Measurements from ENCODE around the gene EXOSC5.
"Not testable (repeated sequence)": the region's sequence is repeated elsewhere in the genome, so short reads cannot be mapped to it uniquely, and the experiment has no call there.

EXOSC5 gene

DNA sequence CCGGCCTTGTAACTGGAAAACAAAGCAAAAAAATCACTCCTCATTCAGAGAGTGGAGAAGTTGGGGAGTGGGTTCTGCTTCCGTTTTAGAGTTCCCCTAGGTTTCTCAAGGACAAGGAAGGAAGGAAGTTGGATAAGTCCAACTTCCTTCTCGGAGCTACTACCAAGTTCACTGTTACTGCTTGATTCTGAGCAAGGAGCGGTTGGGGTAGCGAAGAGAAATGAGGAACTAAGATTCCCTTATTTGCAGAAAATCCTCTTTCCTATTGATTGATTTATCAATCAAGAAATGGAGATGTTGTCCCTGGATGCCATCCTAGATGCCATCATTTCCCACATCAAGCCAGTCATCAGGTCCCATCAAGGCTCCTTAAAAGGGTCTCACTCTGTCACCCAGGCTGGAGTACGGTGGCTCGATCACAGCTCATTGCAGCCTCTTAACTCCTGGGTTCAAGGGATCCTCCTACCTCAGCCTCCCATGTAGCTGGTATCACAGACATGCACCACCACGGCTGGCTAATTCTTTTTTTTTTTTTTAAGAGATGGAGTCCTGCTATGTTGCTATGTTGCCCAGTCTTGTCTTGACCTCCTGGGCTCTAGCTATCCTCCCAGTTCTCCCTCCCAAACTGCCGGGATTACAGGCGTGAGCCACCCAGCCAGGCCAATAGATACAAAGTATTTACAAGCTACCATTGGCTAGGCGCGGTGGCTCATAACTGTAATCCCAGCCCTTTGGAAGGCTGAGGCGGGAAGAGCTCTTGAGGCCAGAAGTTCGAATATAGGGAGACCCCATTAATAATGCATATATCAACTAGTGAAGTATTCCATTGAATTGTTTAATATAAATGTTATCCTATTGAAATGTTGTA, 32.4 kb downstream of the EXOSC5 start:
- DNase-seq = no peak

DNA sequence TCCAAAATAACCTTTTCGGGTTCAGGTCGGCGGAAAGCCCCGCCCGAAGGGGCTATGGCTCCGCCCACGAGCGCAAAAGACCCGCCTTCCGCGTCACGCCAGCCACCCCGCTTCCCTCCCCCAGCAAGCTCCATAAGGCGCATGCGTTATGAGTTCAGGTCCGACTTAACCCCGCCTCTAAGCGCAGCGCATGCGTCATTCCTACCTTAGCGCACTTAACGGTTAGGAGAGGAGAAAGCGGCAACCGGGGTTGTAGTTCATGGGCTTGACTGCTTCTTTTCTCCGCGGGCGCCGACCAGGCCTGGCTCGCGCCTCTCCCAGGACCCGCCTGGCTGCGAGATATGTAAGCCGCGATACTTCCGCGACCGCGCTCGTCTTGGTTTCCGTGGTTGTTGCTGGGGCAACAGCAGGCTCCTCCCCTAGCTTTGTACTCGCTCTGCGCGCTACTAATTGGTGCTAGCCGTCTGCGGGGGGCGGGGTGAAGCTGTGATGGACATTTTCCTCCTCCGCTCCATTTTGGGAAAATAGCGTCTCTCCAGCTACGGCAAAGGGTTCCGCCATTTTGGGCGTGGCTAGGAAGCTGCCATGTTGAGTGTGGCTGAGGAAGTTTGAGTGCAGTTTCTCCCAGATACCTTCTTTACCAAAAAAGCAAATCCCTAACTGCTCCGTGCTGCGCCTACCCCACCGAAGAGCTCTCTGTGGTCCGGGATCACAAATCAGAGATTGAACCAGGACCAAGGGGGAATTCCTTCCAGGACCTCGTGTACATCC, 33.2 kb downstream of the EXOSC5 start, which contains the start of gene B9D2:
Gene B9D2 (minus strand): TSS at position 397 of the 771 bp plus-strand sequence. CDS start 630 bp downstream, outside the sequence.
- peak; percentile 98 for DNase-seq

DNA sequence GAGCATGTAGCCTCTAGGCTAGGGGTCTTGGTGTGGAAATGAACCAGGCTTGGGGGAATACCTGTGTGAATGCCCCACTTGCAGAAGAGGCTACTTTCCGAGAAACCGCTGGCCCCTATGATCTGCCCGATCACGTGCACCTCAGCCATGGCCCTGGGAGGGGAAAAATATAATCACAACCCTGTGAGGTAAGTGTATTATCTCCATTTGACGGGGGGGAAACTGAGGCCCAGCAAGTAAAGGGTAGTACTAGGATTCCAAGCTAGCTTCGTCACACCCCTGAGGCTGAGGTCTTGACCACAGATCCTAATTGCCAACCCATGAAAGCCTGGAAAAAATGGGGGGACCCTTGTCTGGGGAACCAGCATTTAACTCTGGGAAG, 33.8 kb downstream of the EXOSC5 start:
- DNase-seq = no peak

DNA sequence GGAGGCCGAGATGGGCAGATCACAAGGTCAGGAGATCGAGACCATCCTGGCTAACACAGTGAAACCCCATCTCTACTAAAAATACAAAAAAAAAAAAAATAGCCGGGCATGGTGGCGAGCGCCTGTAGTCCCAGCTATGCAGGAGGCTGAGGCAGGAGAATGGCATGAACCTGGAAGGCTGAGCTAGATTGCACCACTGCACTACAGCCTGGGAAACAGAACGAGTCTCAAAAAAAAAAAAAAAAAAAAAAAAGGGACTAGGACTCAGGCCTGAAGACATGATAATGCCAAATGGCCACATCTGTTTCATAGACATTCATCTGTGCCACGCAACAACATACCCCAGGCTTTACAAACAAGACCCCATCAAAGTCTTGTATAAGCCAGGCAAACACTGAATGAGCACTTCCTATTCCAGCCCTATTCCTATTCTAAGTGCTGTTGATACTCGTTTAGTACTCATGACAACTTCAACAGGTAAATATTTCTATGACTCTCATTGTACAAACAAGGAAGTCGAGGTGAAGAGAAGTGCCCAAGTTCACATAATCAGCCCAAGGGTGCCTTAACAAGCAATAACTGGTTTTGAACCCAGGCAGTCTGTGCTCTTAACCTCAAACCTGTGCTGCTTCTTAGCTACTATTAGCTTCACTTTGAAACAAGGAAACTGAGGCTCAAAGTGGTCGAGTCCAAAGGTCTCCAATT, 34.9 kb downstream of the EXOSC5 start:
- DNase-seq = no peak

- DNase-seq = no peak
These were observed 37.4 kb downstream of the EXOSC5 start for GRCh38 chr19:41359741-41360140.

DNA sequence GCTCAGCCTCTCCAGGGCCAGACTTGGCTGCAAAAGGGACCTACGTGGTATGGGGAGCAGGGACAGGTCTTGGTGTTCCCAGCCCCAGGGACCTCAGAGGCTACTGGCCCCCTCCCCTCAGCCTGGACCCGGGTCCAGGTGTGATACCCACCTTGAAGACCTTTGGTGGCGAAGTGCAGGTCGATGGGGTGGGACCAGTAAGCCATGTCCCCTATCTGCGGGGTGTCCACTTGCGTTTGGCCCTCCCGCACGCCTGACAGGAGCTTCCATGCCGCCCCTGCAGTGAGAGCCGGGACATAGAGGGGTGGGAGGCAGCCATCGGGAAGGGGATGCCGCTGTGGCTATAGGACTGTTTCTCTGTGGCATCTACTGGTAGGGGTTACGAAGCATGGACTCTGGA, 39.4 kb downstream of the EXOSC5 start:
- no peak for DNase-seq

DNA sequence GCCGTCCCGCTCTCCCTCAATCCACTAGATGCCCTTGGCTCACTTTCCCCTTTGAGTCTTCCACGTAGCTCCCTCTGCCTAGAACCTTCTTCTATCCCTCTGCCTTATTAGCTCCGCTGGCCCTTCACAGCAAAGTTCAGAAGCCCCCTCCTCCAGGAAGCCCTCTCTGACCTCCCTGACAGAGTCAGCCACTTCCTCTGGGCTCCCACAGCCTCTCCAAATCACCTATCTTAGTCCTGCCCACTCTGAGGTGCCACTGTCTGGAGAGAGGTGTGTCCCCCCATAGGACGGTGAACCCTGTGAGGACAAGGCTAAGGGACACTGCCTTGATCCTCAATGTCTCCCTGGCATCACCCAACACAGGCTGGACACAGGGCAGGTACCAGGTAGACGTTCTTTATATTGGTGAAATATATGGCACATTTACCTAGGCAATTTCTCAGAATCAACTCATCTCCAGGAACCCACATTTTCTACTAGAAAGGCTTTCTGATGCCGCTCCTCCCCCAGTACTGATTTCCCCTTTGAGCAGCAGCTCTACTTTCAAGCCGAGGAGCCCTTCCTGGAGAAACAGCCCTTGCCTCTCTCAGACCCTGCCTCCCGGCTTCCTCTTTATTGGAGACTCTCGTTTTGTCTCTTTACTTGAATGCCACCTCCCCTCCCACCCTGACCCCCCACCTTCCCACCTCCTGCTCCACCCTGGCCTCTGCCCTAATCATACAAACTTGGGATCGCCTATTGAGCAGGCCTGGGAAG, 40.0 kb downstream of the EXOSC5 start:
- DNase-seq = no peak

DNA sequence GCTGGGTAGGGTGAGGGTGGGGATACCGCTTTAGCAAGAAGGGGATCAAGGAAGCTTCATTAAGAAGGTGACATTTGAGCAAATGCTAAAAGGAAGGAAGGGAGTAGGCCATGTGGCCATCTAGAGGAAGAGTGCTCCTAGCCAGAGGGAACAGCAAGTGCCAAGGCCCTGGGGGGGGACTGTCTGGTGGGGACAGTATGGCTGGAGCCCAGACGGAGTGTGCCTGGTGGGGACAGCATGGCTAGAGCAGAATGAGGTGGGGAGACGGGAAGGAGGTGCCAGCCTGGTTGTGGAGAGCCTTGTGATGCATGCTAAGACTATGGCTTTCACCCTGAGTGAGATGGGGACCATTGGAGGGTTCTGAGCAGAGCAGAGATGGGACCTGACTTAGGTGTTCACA, 41.4 kb downstream of the EXOSC5 start:
- no peak for DNase-seq

- no peak for DNase-seq
These were observed 42.1 kb downstream of the EXOSC5 start for GRCh38 chr19:41355035-41355434.

DNA sequence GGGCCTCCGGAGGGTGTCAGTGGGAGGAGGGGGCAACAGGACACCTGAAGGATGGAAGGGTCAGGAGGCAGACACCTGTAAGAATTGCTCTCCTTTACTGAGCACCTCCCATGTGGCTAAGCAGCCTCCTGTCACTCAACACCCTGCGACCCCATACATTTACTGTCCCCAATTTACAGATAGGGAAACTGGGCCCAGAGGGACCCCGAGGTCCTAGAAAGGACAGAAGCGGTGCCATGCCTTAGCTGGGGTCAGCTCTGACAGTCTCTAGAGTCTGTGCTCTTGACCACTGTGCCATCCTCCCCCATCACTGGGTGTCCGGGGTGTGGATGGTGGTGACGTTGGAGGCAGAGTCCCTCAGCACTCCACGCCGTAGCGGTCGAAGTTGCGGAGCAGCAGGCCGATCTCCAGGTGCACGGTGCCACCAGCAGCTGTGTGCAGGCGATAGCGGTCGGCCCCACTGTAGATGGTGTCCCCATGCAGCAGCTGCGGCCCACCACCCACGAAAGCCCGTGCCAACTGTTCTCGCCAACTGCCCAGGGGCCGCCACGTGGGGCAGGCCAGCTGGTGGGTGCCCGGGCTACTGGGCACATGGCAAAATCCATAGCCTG, 42.7 kb downstream of the EXOSC5 start:
- DNase-seq = no peak

DNA sequence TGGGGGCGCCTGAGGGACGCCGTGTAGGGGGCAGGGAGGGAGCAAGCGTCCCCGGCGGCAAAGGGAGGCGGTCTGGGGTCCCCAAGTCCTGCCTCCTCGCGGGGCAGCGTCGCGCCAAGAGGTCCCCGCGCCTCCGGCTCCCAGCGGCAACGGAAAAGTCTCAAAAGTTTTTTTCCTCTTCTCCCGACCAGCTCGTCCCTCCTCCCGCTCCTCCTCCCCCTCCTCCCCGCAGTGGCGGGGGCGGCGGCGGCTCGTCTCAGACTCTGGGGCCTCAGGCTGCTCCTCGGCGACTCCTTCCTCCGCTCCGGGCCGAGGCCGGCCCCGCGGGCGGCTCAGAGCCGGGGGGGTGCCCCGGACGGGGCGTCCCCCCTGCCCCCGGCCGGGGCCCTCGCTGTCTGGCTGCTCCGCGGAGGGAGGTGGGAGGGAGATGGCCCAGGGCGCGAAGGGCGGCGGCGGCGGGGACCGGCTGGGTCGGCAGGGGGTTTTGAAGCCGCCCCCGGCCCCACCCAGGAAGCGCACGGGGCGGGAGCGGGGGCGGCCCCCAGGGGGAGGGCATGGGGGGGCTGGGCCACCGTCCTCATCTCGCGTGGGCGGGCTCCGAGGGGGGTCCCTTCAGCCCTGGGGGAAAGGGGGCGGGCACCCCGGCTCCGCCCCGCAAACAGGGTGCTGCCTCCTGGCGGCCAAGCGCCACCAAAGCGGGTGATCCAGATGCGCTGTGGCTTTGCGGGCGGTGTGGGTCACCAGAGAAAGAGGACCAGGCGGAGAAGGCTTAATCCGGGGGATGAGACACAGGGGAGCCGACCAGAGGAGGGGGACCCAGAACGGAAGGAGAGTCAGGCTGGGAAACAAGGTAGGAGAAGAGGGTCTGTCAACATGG, 43.5 kb downstream of the EXOSC5 start, which contains the start of gene TGFB1:
Gene TGFB1 (minus strand): TSS at position 457 of the 877 bp plus-strand sequence. CDS start 878 bp downstream, outside the sequence.
- peak; percentile 94 for DNase-seq

DNA sequence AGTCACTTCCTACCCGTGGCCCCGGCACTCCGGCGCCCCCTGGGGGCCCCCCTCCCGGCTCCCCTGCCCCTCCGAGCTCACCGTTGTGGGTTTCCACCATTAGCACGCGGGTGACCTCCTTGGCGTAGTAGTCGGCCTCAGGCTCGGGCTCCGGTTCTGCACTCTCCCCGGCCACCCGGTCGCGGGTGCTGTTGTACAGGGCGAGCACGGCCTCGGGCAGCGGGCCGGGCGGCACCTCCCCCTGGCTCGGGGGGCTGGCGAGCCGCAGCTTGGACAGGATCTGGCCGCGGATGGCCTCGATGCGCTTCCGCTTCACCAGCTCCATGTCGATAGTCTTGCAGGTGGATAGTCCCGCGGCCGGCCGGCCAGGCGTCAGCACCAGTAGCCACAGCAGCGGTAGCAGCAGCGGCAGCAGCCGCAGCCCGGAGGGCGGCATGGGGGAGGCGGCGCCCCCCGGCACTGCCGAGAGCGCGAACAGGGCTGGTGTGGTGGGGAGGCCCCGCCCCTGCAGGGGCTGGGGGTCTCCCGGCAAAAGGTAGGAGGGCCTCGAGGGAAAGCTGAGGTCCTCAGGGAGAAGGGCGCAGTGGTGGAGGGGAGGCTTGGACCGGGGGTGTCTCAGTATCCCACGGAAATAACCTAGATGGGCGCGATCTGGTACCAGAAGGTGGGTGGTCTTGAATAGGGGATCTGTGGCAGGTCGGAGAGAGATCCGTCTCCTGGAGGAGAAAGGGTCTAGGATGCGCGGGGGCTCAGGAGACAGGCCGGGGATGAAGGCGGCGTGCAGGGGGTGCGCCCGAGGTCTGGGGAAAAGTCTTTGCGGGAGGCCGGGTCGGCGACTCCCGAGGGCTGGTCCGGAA, 44.3 kb downstream of the EXOSC5 start:
- peak; percentile 85 for DNase-seq

DNA sequence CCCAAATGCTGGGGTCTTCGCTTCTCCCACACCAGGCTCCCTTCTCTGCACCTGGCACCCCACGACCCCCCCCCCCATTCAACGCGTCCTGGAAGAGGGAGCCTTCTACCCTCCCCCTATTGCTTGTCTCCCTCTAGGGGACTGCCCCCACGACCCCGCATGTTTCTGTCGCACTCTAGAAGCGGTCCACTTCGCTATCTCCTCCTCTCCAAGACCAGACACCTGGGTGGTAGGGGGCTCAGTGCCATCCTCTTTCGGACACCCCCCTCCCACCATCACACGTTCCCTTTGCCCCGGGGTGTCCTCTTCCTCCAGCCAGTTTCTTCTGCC, 44.9 kb downstream of the EXOSC5 start:
- DNase-seq = no peak

- DNase-seq = peak; percentile 85
These were observed 45.6 kb downstream of the EXOSC5 start for GRCh38 chr19:41351339-41352245.

DNA sequence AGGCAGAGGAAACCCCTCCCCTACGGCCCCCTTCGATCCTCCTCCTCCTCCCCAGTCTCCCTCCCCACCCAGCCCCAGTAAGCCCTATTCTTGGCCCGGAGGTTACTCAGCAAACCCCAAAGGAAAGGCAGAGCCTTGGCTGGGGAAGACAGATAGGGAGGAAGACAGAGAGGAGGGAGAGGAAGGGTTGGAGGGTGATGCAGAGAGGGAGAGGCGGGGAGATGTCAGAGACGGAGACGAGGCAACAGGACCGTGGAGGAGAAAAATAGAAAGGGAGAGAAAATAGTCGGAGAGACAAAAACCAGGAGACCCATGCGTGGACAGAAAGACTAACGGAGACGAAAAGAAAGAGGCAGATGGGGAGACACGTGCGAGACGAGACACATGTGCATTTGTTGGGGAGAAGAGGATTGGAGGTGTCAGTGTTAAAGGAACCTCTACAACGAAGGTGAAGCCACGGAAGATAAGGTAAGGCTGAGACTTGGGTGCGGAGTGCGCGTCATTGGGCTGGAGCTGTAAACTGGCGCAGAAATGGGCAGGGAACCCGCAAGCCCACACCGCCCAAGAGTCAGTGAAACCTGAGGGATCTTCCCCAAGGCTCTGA, 46.3 kb downstream of the EXOSC5 start:
- DNase-seq = peak; percentile 32

- not testable (repeated sequence) for DNase-seq
These were observed 50.2 kb downstream of the EXOSC5 start for GRCh38 chr19:41346916-41347315.

- no peak for DNase-seq
These were observed 53.0 kb downstream of the EXOSC5 start for GRCh38 chr19:41344162-41344561.

GRCh38 chr19:41341669-41342490, 55.3 kb downstream of the EXOSC5 start:
- no peak for DNase-seq
